ENCODE data around the gene HSPA12B. TPM values are rescaled to one million over a fixed set of nuclear protein-coding genes. Genes with fewer than 3 reads are reported as not detected.

The HSPA12B gene
- total RNA-seq, 4 donors from 2014 or later: 12.7 to 30.9 (median 18.7) TPM

DNA sequence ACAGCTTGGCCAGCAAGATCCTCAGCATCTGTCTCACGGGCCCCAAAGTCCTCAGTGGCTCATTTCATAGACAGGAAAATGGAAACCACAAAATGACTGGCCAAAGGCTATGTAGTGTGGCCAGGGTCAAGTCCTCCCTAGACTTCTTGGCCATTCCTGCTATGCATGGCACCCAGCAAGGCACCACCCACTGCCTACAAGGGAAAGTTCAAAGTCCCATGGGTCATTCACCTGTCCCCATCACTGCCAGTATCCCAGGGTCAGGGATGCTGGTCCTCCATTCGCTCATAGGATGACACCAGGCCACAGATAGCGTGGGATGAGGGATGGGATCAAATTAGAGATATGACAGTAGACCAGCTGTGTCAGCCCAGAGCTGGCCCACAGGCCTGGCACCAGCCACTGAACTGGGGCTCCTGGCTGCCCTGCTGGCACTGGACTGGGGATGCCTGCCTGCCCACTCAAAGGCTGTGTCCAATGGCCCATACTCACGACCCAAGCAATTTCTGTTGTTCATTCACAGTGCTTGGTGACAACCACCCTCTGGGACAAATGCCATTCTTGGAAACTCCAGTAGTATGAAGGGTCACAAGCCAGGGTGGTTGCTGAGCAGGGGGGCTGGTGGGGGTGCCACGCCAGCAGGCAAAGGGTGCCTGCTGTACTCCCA, 23.5 kb downstream of the HSPA12B start:
- Histone ChIP-seq H3K4me1 (peaks cover 0 to 85% (median 27%) of the 10 kb centered on the region in 4 donors), H3K4me3 (no peak overlapping the region), H3K27ac (peak overlapping the region; percentile 26 to 84 (median 60)), H3K36me3 (peaks cover 0 to 34% (median 0%) of the 10 kb centered on the region in 3 donors), H3K27me3 (peaks cover 0 to 5% of the 10 kb centered on the region in 2 donors), H3K9me3 (no peaks in the 10 kb centered on the region)
- WGBS, 2 donors: 60 to 67% methylated on average over 4 of the region's 5 CpGs
- DNase-seq (ENCODE audit: low spot score in 2 of 2): no peak
- TF ChIP-seq EP300 (IDR thresholded peaks at IDR 0.05) (peak in 1 of 2 donors; percentile 73), CTCF (IDR thresholded peaks at IDR 0.05) (no peak)

GRCh38 chr20:3757268-3757667, 24.8 kb downstream of the HSPA12B start:
- H3K4me1 ChIP-seq: peaks cover 0 to 74% (median 27%) of the 10 kb centered on the region in 4 donors
- no peak for DNase-seq (ENCODE audit: low spot score in 2 of 2)
- no peak for TF ChIP-seq POLR2A (IDR thresholded peaks at IDR 0.05)
- TF ChIP-seq EP300 (IDR thresholded peaks at IDR 0.05): peak in 1 of 2 donors; percentile 21
- H3K4me3 ChIP-seq: no peak overlapping the region
- H3K27me3 ChIP-seq: no peaks in the 10 kb centered on the region
- H3K9me3 ChIP-seq: no peaks in the 10 kb centered on the region
- H3K36me3 ChIP-seq: peaks cover 0 to 23% (median 0%) of the 10 kb centered on the region in 3 donors
- WGBS, 2 donors: 66 to 84% methylated on average over 2 of the region's 2 CpGs
- H3K27ac ChIP-seq: peak overlapping the region in 2 of 4 donors; percentile 76 to 84

- H3K4me3 ChIP-seq: no peak overlapping the region
- H3K27ac ChIP-seq: peak overlapping the region; percentile 23 to 84 (median 57)
- 27 to 45% methylated on average over 11 of the region's 11 CpGs for WGBS, 2 donors
- no peaks in the 10 kb centered on the region for H3K9me3 ChIP-seq
- H3K4me1 ChIP-seq: peaks cover 0 to 64% (median 25%) of the 10 kb centered on the region in 4 donors
- no peak for DNase-seq (ENCODE audit: low spot score in 2 of 2)
- H3K27me3 ChIP-seq: no peaks in the 10 kb centered on the region
- TF ChIP-seq EP300 (IDR thresholded peaks at IDR 0.05): no peak
- no peak for TF ChIP-seq POLR2A (IDR thresholded peaks at IDR 0.05)
- TF ChIP-seq CTCF (IDR thresholded peaks at IDR 0.05): no peak
- H3K36me3 ChIP-seq: peaks cover 0 to 23% (median 0%) of the 10 kb centered on the region in 3 donors
Observed at GRCh38 chr20:3758566-3758965, 26.1 kb downstream of the HSPA12B start.

DNA sequence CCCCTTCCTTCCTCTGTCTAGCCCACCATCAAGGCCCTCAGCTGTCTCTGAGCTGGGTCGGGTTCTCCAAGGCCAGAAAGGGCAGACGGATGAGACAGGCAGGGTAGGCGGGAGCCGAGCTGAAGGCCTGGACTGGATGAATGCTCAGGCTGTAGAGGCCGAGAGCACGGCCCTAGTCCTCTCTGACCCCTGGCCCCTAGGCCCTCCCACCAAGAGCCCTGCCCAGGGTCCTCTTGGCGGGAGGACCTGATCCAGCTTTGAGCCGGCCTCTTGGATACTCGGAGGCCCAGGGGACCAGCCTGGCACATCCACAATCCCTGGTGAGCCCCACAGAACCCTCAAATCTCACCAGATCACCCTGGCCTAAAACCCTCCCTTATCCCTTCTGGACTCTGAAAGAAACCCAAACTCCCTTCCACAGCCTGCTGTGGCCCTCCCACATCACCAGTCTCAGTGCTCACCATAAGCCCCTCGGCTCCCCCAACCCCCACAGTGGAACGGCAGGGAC, 26.9 kb downstream of the HSPA12B start:
- no peak for TF ChIP-seq CTCF (IDR thresholded peaks at IDR 0.05)
- no peak for TF ChIP-seq POLR2A (IDR thresholded peaks at IDR 0.05)
- TF ChIP-seq EP300 (IDR thresholded peaks at IDR 0.05): no peak
- Histone ChIP-seq H3K36me3 (peaks cover 0 to 21% (median 0%) of the 10 kb centered on the region in 3 donors), H3K27ac (peak overlapping the region; percentile 23 to 84 (median 57)), H3K27me3 (no peaks in the 10 kb centered on the region), H3K4me1 (peaks cover 0 to 62% (median 25%) of the 10 kb centered on the region in 4 donors), H3K4me3 (no peak overlapping the region), H3K9me3 (no peaks in the 10 kb centered on the region)
- WGBS, 2 donors: 32 to 51% methylated on average over 6 to 11 of the region's 11 CpGs
- no peak for DNase-seq (ENCODE audit: low spot score in 2 of 2)

DNA sequence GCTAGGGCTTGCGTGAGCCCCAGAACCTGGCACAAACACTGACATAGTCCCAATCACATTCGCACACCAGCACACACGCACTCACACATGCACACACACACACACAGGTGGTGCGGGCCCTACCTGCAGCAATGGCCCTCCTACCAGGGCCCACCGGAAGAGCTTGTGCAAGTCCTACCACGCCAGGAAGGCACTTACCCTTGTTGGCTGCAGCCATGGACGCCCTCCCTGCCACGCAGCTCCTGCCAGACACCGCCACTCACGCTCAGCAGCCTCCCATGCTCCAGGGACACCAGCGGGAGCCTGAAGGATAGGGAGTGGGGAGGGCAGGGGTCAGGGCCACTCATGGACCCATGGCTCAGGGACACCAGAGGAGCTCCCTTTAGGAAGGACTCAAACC, 27.4 kb downstream of the HSPA12B start:
- Histone ChIP-seq H3K36me3 (peaks cover 0 to 16% (median 0%) of the 10 kb centered on the region in 3 donors), H3K4me3 (no peak overlapping the region), H3K27ac (peak overlapping the region in 2 of 4 donors; percentile 76 to 84), H3K9me3 (no peaks in the 10 kb centered on the region), H3K27me3 (no peaks in the 10 kb centered on the region), H3K4me1 (peaks cover 0 to 62% (median 26%) of the 10 kb centered on the region in 4 donors)
- DNase-seq (ENCODE audit: low spot score in 2 of 2): no peak
- WGBS, 2 donors: 65 to 92% methylated on average over 4 to 9 of the region's 11 CpGs
- TF ChIP-seq POLR2A (IDR thresholded peaks at IDR 0.05) (no peak), EP300 (IDR thresholded peaks at IDR 0.05) (no peak), CTCF (IDR thresholded peaks at IDR 0.05) (no peak)
